Activated CD4-positive, alpha-beta T cell treated with anti-CD3 and anti-CD28 coated beads, Interleukin-10, Interleukin-2, amounts not matched to agents 100 ng/mL and 50 ng/mL, durations not matched to agents 16 hours and 8 hours (primary cell): ENCODE data around the gene RNF8.
"Not testable (repeated sequence)": the region's sequence is repeated elsewhere in the genome, so short reads cannot be mapped to it uniquely, and the experiment has no call there.

ENCODE experiments used
- DNase-seq: peaks from one replicate; pipeline ENCODE4 v3.0.0-alpha.2; 2020

RNF8 gene

GRCh38 chr6:37401658-37402057 is 47.9 kb downstream of the RNF8 start:
- DNase-seq, result not testable (repeated sequence)

GRCh38 chr6:37406726-37407341 is 53.1 kb downstream of the RNF8 start:
- DNase-seq, result no peak

DNA sequence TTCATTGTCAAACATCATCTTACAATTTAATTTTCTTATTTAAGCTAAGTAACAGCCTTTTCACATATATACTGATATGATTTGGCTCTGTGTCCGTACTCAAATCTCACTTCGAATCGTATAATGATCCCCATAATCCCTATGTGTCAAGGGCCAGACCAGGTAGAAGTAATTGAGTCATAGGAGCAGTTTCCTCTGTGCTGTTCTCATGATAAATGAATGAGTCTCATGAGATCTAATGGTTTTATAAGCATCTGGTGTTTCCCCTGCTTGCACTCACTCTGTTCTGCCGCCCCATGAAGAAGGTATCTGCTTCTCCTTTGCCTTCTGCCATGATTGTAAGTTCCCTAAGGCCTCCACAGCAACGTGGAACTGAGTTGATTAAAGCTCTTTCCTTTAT is 54.2 kb downstream of the RNF8 start:
- no peak for DNase-seq

- no peak for DNase-seq
Observed at GRCh38 chr6:37409501-37409900, 55.7 kb downstream of the RNF8 start.

DNA sequence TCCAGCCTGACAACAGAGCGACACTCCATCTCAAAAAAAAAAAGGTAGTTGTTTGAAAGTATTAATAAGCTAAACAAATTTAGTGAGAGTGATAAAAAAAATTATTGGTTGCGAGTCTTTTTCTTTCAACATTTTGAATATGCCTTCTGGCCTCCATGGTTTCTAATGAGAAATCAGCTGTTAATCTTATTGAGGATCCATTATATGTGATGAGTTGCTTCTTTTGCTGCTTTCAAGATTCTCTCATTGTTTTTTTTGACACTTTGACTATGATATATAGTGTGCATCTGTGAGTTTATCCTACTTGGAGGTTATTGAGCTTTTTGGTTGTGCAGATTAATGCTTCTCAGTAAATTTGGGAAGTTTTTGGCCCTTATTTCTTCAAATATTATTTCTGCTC is 63.6 kb downstream of the RNF8 start:
- no peak for DNase-seq

- DNase-seq, result no peak
Observed at GRCh38 chr6:37418722-37419121, 64.9 kb downstream of the RNF8 start.

GRCh38 chr6:37426058-37426944 is 72.5 kb downstream of the RNF8 start:
- no peak for DNase-seq

DNA sequence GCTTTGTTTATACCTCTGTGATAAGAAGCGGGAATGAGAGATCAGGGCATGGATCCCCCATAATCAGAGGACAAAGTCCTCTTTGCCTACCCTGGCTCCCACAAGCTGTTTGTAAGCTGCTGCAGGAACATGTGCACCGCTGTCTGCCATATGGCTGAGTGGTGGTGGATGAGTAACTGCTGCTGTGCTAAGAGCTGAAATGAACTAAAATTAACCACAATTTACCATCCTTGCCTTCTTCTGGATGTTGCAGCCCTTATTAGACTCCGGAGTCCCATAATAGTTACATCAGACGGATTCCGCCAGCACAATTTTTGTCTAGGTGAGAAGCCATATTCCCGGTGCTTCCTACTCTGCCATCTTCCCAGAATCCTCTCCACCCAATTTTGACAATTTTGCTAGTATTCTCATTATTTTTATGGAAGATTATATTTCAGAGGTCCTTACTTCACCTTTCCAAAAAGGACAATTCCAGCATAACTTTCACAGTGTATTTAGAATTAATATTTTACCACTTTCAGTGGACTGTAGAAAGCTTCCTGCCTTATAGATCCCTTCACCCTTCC is 73.2 kb downstream of the RNF8 start:
- no peak for DNase-seq

- DNase-seq, result no peak
Observed at GRCh38 chr6:37429352-37429750, 75.6 kb downstream of the RNF8 start.

GRCh38 chr6:37432590-37432915 is 78.8 kb downstream of the RNF8 start:
- DNase-seq, result no peak

- peak; percentile 98 for DNase-seq
Observed at GRCh38 chr6:37432916-37433656, 79.3 kb downstream of the RNF8 start, which contains the start of gene CMTR1. CMTR1 (plus strand) TSS chr6:37433221; CDS start chr6:37435630, 2,409 bp downstream.

GRCh38 chr6:37433657-37434271 is 80.0 kb downstream of the RNF8 start:
- DNase-seq, result peak; percentile 50

DNA sequence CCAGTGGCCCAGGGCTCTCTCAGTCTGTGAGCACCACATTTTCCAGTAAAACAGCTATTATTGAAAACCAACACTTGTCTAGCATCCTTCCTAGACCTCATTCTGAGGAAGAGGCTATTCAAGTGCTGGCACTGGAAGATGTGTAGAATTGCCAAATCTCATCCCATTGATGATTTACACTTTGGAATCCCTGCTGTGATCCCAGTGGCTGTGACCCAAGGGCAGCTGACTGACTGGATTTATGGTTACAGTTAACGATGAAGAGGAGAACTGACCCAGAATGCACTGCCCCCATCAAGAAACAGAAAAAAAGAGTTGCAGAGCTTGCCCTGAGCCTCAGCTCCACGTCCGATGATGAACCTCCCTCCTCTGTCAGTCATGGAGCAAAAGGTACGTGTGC is 81.6 kb downstream of the RNF8 start:
- DNase-seq, result no peak

- no peak for DNase-seq
Observed at GRCh38 chr6:37435816-37436215, 82.0 kb downstream of the RNF8 start.

DNA sequence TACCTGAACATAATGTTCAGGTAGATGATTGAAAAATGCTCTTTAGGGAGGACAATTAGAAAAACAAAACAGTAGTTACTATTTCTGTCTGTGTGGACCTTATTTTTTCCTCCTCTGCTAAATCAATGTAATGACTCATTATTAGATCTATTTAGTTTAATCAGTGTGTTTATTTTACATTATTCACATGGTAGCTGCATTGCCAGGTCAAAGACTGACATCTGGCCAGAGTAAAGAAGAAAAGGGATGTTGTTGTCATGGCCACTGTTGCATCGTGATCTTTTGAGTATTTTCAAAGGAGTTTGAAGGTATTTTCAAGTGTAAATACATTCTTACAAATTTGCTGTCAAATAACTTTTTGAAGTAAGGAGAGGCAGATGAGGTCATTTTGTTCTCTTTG is 85.1 kb downstream of the RNF8 start:
- DNase-seq, result no peak

DNA sequence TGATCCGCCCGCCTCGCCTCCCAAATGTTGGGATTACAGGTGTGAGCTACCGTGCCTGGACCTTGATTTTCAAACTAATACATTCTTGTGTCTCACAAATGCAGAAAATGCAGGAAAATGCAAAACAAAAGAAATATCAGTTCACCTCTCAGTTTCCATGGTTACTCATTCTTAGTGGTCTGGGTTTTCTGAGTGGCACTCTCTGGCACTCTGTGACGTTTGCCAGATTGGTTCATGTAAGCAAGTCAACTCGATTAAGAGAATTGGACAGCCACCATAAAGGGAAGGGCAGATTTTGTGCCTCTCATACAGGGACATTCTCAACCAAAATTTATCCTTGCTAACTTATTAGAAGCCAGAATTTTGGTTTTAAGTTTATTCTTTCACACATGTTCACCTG is 87.9 kb downstream of the RNF8 start:
- no peak for DNase-seq

DNA sequence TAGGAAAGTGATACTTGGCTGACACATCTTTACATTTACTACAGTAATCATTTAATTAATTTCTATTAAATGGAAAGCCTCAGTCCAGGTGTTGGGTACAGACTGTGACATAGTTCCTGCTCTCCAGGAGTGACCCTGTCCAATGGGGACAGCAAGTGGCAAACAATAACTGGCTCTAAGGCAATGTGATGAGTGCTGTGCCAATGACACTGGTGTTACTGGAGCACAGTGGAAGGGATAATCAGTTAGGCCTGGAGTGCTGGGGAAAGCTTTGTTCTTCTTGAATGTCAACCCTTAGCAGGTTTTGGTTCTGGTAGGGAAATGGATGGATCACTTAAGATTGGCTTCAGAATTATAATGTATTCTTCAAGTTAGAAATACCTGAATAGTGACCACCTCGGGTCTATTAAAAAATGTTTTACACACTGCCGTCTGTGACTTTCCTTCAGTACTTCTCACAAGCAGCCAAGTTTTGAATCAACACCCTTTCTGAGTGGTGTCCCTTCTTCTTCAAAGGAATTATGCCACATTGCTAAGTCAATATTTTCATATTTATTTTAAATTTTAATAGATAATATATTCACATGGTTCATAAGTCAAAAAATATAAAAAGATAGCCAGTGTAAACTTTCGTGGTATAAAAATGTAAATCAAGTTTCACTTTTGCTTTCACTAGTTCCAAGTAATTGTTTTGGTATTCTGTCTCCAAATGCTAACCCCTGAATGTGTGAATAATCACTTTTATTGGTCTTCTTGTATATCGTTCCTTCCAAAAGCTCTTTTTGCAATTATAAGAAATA is 88.8 kb downstream of the RNF8 start:
- DNase-seq, result no peak

- not testable (repeated sequence) for DNase-seq
Observed at GRCh38 chr6:37443216-37443542, 89.4 kb downstream of the RNF8 start.
